Adrenal gland (tissue), 5 donors: ENCODE measurements around the gene TNFRSF19.

ENCODE experiments used
- CTCF ChIP-seq, 6 experiments: fragments of 450-650 bp in 4 of 6; fragments of 200-600 bp in 2 of 6; sonication (generic) in 1 of 6; IDR thresholded peaks; 1 replicate in 5 of 6; 2 replicates in 1 of 6; pipeline versions ENCODE4 v1.5.1 to v1.8.0; 2016 to 2021; ENCODE audit warnings: antibody characterized with exemption in 6 of 6, mild to moderate bottlenecking in 2 of 6, moderate library complexity in 1 of 6
- POLR2A ChIP-seq, 2 donors: fragments of 450-650 bp; IDR thresholded peaks; one replicate each; pipeline ENCODE4 v1.6.1; 2017; ENCODE audit warnings: antibody characterized with exemption in 2 of 2, mild to moderate bottlenecking in 2 of 2, moderate library complexity in 1 of 2
- donor health status: DM: no; HTN: no; CAD: no.

- TF ChIP-seq CTCF (IDR thresholded peaks at IDR 0.05) (no peak), POLR2A (IDR thresholded peaks at IDR 0.05) (peak in 1 of 2 donors; percentile 26)
These were observed 9.1 kb downstream of the TNFRSF19 start for GRCh38 chr13:23579072-23579895.
